Sigmoid colon (tissue), 7 donors: ENCODE data around the gene AP1M2. TPM values are rescaled to one million over a fixed set of nuclear protein-coding genes. Genes with fewer than 3 reads are reported as not detected.

ENCODE experiments used
- DNase-seq: peaks from one replicate; pipeline ENCODE4 v3.0.0-alpha.2; 2019
- H3K27ac ChIP-seq, 4 donors: fragments of 200-600 bp; sonication (generic); one replicate each; pipeline ENCODE4 v1.5.1; 2016 to 2019; ENCODE audit warnings: mild to moderate bottlenecking in 1 of 4
- H3K27me3 ChIP-seq, 3 donors: fragments of 200-600 bp; sonication (generic); one replicate each; pipeline ENCODE4 v1.5.1; 2019; ENCODE audit warnings: mild to moderate bottlenecking in 1 of 3
- H3K36me3 ChIP-seq, 4 donors: fragments of 200-600 bp; sonication (generic); one replicate each; pipeline ENCODE4 v1.5.1; 2016 to 2019
- H3K4me1 ChIP-seq, 4 donors: fragments of 200-600 bp; sonication (generic); one replicate each; pipeline ENCODE4 v1.5.1; 2017 to 2019
- H3K4me3 ChIP-seq, 4 donors: fragments of 200-600 bp; sonication (generic); one replicate each; pipeline ENCODE4 v1.5.1; 2017 to 2019; ENCODE audit warnings: mild to moderate bottlenecking in 2 of 4, moderate library complexity in 1 of 4
- H3K9me3 ChIP-seq, 4 donors: fragments of 200-600 bp in 3 of 4; sonication (generic) in 3 of 4; one replicate each; pipeline versions ENCODE4 v1.5.1 to v1.6.1; 2013 to 2019
- EP300 ChIP-seq, 4 donors: sonication (generic); formaldehyde crosslinking; IDR thresholded peaks; one replicate each; pipeline ENCODE4 v1.6.1; 2017; ENCODE audit warnings: antibody characterized with exemption in 4 of 4
- POLR2A ChIP-seq, 2 donors: fragments of 450-650 bp; IDR thresholded peaks; one replicate each; pipeline ENCODE4 v1.6.1; 2016; ENCODE audit warnings: antibody characterized with exemption in 2 of 2, mild to moderate bottlenecking in 2 of 2, moderate library complexity in 2 of 2
- POLR2AphosphoS5 ChIP-seq, 4 donors: sonication (generic); formaldehyde crosslinking; IDR thresholded peaks; one replicate each; pipeline ENCODE4 v1.6.1; 2017; ENCODE audit warnings: antibody characterized with exemption in 4 of 4
- WGBS, 2 donors: extraction: QIAGEN DNeasy Blood & Tissue Kit; methylation state at CpG; one replicate each; pipeline ENCODE4 v1.1.7; 2013; 5-methylcytosine and 5-hydroxymethylcytosine counted together
- intact Hi-C: fragments of 100-400 bp; cut with DNase I; formaldehyde crosslinking; loops from one replicate; pipeline ENCODE4 v1.15.1; 2023
- polyA plus RNA-seq, 3 donors: library from polyadenylated mRNA; stranded (reverse); fragments of 200-250 nt; gene quantifications; one replicate each; pipeline ENCODE4 v1.2.3, GENCODE V29; 2013
- total RNA-seq, 4 donors: library from RNA; depleted of rRNA; stranded (reverse); fragments of >200 nt; gene quantifications; one replicate each; pipeline ENCODE4 v1.1.0, GENCODE V29; 2016
- TF ChIP-seq, protein P1 (sequence below), 4 experiments: fragments of 450-650 bp in 3 of 4; fragments of 200-600 bp in 1 of 4; IDR thresholded peaks; one replicate each; pipeline ENCODE4 v1.5.1; 2016 to 2019; ENCODE audit warnings: antibody characterized with exemption in 4 of 4, mild to moderate bottlenecking in 3 of 4, moderate library complexity in 2 of 4
- donor health status: healthy with polysubstance abuse.
- donor health status: Bipolar disorder and iron deficiency.
- donor health status: healthy.

AP1M2 gene
- total and polyA plus RNA-seq, 7 donors, result 1.1 to 178 (median 95.8) TPM; not detected in 2

GRCh38 chr19:10548746-10549276, 38.3 kb downstream of the AP1M2 start:
- intact Hi-C loops, result no loop called here

DNA sequence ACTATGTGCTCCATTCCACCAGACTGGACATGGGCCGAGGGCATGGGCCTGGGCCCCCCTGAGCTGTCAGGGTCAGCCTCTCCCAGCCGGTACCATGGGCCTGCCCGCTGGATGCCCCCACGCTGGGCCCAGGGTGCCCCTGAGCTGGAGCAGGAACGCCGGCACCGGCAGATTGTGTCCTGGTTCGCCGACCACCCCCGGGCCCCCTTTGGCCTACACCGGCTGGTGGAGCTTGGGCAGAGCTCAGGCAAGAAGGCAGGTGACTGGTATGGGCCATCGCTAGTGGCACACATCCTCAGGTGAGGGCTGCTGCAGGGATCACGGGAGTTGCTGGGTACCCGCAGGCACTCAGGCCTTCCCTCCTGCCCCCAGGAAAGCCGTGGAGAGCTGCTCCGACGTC, 40.3 kb downstream of the AP1M2 start:
- Histone ChIP-seq H3K4me3 (no peak overlapping the region), H3K4me1 (peaks cover 0 to 24% (median 21%) of the 10 kb centered on the region in 4 donors), H3K27ac (no peak overlapping the region), H3K27me3 (no peaks in the 10 kb centered on the region), H3K9me3 (no peaks in the 10 kb centered on the region), H3K36me3 (peaks cover 14 to 54% (median 27%) of the 10 kb centered on the region in 4 donors)
- TF ChIP-seq POLR2A (IDR thresholded peaks at IDR 0.05) (no peak), POLR2AphosphoS5 (IDR thresholded peaks at IDR 0.05) (no peak), EP300 (IDR thresholded peaks at IDR 0.05) (no peak)
- TF ChIP-seq, protein P1, sequence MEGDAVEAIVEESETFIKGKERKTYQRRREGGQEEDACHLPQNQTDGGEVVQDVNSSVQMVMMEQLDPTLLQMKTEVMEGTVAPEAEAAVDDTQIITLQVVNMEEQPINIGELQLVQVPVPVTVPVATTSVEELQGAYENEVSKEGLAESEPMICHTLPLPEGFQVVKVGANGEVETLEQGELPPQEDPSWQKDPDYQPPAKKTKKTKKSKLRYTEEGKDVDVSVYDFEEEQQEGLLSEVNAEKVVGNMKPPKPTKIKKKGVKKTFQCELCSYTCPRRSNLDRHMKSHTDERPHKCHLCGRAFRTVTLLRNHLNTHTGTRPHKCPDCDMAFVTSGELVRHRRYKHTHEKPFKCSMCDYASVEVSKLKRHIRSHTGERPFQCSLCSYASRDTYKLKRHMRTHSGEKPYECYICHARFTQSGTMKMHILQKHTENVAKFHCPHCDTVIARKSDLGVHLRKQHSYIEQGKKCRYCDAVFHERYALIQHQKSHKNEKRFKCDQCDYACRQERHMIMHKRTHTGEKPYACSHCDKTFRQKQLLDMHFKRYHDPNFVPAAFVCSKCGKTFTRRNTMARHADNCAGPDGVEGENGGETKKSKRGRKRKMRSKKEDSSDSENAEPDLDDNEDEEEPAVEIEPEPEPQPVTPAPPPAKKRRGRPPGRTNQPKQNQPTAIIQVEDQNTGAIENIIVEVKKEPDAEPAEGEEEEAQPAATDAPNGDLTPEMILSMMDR (IDR thresholded peaks at IDR 0.05), result no peak
- 93 to 96% methylated on average over 17 of the region's 17 CpGs for WGBS, 2 donors
- intact Hi-C loops, result no loop called here
- DNase-seq, result no peak

More at GRCh38 chr19:10548746-10549276, 38.3 kb downstream of the AP1M2 start:
- Histone ChIP-seq H3K4me1 (peaks cover 0 to 18% (median 17%) of the 10 kb centered on the region in 4 donors), H3K4me3 (no peak overlapping the region), H3K9me3 (no peaks in the 10 kb centered on the region), H3K36me3 (peaks cover 17 to 74% (median 47%) of the 10 kb centered on the region in 4 donors), H3K27ac (no peak overlapping the region), H3K27me3 (no peaks in the 10 kb centered on the region)
- WGBS, 2 donors, result 97% methylated on average over 18 of the region's 18 CpGs
- TF ChIP-seq EP300 (IDR thresholded peaks at IDR 0.05) (no peak), POLR2A (IDR thresholded peaks at IDR 0.05) (no peak), POLR2AphosphoS5 (IDR thresholded peaks at IDR 0.05) (no peak)
- TF ChIP-seq, protein P1 (IDR thresholded peaks at IDR 0.05), result no peak
- no peak for DNase-seq

DNA sequence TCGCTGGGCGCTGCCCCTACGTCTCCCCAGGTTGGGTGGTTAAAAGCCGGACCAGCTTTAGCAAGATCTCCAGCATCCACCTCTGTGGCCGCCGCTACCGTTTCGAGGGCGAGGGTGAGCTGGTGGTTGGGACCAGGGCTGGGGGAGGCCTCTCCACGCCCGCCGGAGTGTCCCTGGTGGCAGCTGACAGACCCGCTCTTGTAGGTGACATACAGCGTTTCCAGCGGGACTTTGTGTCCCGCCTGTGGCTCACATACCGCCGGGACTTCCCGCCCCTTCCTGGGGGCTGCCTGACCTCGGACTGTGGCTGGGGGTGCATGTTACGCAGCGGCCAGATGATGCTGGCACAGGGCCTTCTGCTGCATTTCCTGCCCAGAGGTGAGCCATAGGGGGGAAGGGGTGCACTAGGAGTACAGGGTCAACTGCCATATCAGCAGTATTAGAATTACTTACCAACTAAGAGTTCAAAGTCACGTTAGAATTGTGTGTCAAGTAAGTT, 42.3 kb downstream of the AP1M2 start:
- Histone ChIP-seq H3K27me3 (no peaks in the 10 kb centered on the region), H3K4me1 (peaks cover 0 to 24% (median 21%) of the 10 kb centered on the region in 4 donors), H3K27ac (peak overlapping the region; percentile 87 to 95 (median 88)), H3K4me3 (peak overlapping the region; percentile 74 to 97 (median 90)), H3K36me3 (peaks cover 7 to 34% (median 19%) of the 10 kb centered on the region in 4 donors), H3K9me3 (no peaks in the 10 kb centered on the region)
- TF ChIP-seq, protein P1 (IDR thresholded peaks at IDR 0.05), result no peak
- TF ChIP-seq POLR2AphosphoS5 (IDR thresholded peaks at IDR 0.05) (no peak), EP300 (IDR thresholded peaks at IDR 0.05) (no peak), POLR2A (IDR thresholded peaks at IDR 0.05) (no peak)
- intact Hi-C loops, result loop anchor here (5.0 kb wide), 1 partner anchor 43 kb away; the partner anchor contains the start of gene KEAP1
- whole genome bisulfite sequencing, 2 donors, result 37 to 60% methylated on average over 23 of the region's 23 CpGs
- DNase-seq, result no peak

- H3K4me3 ChIP-seq, result peak overlapping the region; percentile 74 to 97 (median 90)
- H3K4me1 ChIP-seq, result peaks cover 0 to 24% (median 21%) of the 10 kb centered on the region in 4 donors
- H3K27me3 ChIP-seq, result no peaks in the 10 kb centered on the region
- no peaks in the 10 kb centered on the region for H3K9me3 ChIP-seq
- intact Hi-C loops, result loop anchor here (5.0 kb wide), 1 partner anchor 42 kb away; the partner anchor contains the start of gene KEAP1
- TF ChIP-seq POLR2A (IDR thresholded peaks at IDR 0.05), result no peak
- TF ChIP-seq, protein P1 (IDR thresholded peaks at IDR 0.05), result no peak
- TF ChIP-seq EP300 (IDR thresholded peaks at IDR 0.05), result no peak
- TF ChIP-seq POLR2AphosphoS5 (IDR thresholded peaks at IDR 0.05), result no peak
- DNase-seq, result no peak
- peaks cover 6 to 29% (median 14%) of the 10 kb centered on the region in 4 donors for H3K36me3 ChIP-seq
- WGBS, 2 donors, result 13 to 22% methylated on average over 22 of the region's 22 CpGs
- peak overlapping the region; percentile 87 to 95 (median 88) for H3K27ac ChIP-seq
Observed at GRCh38 chr19:10544242-10544752, 42.8 kb downstream of the AP1M2 start.
